GM10248 (cell line): Measurements from ENCODE around the gene RFX4.

Source experiments
- CTCF ChIA-PET: fragments of 300-600 bp; sonication (Branson Sonifier 250); formaldehyde crosslinking; extraction: SDS; loops from one replicate; lab custom pipeline; 2021; ENCODE audit warnings: antibody characterized with exemption; lab: Yijun Ruan, JAX
- POLR2A ChIA-PET: fragments of 350-650 bp; sonication (Branson Sonifier 250); formaldehyde crosslinking; extraction: SDS; loops from one replicate; lab custom pipeline; 2020; ENCODE audit warnings: antibody characterized with exemption; lab: Yijun Ruan, JAX
- DNase-seq: peaks from one replicate; pipeline ENCODE4 v3.0.0; 2012; ENCODE audit errors: extremely low spot score
- TF ChIP-seq, protein P1 (sequence below): IDR thresholded peaks from 2 replicates; pipeline ENCODE4 v1.5.1; 2012; ENCODE audit warnings: mild to moderate bottlenecking, low read depth; ENCODE audit errors: extremely low read depth, missing control alignments, control extremely low read depth

RFX4 gene

DNA sequence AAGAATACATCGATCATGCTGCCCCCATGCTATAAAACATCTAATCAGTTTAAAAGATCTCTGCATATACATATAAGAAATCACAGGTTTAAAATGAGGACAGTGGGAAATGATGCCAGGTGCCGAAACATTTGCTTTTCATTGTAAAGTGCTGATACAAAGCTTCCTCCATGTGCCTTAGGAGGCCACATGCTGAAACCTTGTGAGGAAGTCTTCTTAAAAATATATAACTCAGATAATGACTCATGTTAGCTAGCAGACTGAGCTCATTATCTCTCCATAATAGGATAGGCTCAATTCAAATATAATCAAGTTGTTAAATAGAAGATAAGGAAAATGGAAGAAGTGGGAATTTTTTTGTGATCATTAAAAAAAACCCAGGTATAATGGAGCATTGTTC is 65.9 kb downstream of the RFX4 start:
- ChIA-PET CTCF (interaction anchor here (1.4 kb wide), 1 partner anchor 10 kb away, joined by 3 read pairs; no protein-coding TSS in a partner anchor), POLR2A (no interaction called here)
- TF ChIP-seq, protein P1, sequence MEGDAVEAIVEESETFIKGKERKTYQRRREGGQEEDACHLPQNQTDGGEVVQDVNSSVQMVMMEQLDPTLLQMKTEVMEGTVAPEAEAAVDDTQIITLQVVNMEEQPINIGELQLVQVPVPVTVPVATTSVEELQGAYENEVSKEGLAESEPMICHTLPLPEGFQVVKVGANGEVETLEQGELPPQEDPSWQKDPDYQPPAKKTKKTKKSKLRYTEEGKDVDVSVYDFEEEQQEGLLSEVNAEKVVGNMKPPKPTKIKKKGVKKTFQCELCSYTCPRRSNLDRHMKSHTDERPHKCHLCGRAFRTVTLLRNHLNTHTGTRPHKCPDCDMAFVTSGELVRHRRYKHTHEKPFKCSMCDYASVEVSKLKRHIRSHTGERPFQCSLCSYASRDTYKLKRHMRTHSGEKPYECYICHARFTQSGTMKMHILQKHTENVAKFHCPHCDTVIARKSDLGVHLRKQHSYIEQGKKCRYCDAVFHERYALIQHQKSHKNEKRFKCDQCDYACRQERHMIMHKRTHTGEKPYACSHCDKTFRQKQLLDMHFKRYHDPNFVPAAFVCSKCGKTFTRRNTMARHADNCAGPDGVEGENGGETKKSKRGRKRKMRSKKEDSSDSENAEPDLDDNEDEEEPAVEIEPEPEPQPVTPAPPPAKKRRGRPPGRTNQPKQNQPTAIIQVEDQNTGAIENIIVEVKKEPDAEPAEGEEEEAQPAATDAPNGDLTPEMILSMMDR = no peak
- DNase-seq = no peak

DNA sequence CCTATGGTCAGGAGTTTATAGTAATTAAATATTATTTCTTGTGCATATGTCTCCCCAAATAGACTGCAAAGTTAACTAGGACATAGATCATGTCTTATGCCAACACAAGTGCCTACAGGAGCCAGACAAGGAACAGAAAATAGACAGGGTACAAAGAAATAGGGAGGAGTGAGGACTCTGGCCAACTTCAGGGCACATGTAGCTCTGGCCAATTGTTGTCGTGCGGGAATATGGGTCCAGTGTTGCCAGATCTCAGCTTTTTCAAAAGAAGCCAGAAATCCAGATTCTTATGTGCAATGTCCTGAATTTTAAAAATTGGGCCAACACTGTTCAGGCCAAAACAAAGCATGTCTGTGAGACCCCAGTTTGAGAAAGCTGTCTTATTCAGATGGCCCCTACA is 68.7 kb downstream of the RFX4 start:
- ChIA-PET CTCF (no interaction called here), POLR2A (no interaction called here)
- TF ChIP-seq, protein P1 = no peak
- no peak for DNase-seq

DNA sequence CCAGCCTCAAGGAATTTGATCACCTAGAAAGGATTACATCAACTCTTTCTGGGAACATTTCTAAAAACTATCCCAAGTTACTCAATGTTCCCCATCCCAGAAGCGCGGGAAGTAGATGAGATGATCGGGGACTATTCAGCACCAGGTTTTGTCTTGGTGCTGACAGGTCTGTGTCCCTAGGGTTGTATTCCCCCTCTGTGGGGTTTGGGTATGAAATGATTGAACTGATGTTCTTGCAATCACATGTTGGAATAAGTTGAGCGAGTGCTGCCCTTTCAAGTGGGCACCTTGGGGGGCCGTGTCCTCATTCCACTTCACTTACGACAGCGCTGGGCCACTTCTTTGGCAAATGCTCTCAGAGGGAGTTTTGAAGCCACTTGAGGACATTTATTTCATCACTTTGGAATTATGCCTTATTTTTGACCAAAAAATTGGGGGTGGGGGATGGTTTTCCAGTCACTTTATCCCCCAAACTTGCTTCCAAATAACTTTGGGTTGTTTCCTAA is 69.8 kb downstream of the RFX4 start:
- POLR2A ChIA-PET = no interaction called here

DNA sequence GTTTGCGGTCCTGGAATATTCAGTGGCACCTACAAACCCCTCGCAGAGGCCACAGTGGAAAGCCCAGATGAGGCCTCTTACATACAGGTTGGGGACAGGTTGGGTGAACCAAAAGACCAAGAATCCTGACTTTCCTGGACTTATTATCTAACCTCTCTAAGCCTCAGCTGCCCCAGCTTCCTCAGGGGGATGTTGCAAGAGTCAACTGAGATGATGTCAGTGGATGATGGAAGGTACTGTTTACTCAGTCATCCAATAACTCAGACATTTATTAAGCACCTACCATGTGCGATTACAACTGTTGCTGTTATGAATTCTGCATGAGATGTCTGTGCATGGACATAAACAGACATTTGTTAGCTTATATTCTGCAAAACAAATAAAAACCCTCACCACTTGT is 72.8 kb downstream of the RFX4 start:
- DNase-seq = no peak
- POLR2A ChIA-PET = no interaction called here
- TF ChIP-seq, protein P1 = no peak
- CTCF ChIA-PET = no interaction called here

More for the DNA sequence above, 69.8 kb downstream of the RFX4 start:
- TF ChIP-seq, protein P1 = no peak
- no peak for DNase-seq
- CTCF ChIA-PET = no interaction called here

DNA sequence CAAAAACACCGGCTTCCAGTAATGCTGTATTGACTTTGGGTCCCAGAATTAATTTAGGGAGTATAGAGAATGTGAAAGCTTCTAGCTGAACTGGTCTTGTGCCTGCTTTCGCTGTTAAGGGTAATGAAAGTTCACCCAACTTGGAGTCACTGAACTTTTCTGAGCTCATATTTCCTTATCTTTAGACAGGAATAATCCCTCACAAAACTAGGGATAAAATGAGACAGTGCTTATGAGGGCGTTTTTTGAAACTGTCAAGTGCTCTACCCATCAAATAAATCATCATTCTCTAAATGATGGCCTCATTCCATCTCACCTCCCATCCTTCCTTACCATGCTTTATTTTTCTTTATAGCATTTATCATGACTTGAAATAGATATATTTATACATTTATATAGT is 74.7 kb downstream of the RFX4 start:
- ChIA-PET CTCF (interaction anchor here (3.1 kb wide), 1 partner anchor 10 kb away, joined by 13 read pairs; no protein-coding TSS in a partner anchor), POLR2A (no interaction called here)
- DNase-seq = no peak

DNA sequence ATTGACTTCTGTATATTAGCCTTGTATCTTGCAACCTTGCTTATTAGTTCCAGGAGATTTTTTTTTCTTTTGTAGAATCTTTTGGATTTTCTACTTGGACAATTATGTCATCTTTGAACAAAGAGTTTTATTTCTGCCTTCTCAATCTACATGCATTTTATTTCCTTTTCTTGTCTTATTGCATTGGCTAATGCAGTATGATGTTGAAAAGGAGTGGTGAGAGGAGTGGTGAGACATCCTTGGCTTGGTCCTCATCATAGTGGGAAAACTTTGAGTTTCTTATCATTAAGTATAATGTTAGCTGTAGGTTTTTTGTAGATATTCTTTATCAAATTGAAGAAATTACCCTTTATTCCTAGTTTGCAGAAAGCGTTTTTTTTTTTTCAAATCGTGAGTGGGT is 80.6 kb downstream of the RFX4 start:
- no peak for DNase-seq
- TF ChIP-seq, protein P1 = no peak
- ChIA-PET POLR2A (no interaction called here), CTCF (no interaction called here)

More for the DNA sequence above, 74.7 kb downstream of the RFX4 start:
- TF ChIP-seq, protein P1 = no peak
